ENCODE results near the gene ICAM2.

- TF ChIP-seq, protein P1, sequence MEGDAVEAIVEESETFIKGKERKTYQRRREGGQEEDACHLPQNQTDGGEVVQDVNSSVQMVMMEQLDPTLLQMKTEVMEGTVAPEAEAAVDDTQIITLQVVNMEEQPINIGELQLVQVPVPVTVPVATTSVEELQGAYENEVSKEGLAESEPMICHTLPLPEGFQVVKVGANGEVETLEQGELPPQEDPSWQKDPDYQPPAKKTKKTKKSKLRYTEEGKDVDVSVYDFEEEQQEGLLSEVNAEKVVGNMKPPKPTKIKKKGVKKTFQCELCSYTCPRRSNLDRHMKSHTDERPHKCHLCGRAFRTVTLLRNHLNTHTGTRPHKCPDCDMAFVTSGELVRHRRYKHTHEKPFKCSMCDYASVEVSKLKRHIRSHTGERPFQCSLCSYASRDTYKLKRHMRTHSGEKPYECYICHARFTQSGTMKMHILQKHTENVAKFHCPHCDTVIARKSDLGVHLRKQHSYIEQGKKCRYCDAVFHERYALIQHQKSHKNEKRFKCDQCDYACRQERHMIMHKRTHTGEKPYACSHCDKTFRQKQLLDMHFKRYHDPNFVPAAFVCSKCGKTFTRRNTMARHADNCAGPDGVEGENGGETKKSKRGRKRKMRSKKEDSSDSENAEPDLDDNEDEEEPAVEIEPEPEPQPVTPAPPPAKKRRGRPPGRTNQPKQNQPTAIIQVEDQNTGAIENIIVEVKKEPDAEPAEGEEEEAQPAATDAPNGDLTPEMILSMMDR (IDR thresholded peaks at IDR 0.05): no peak
- TF ChIP-seq POLR2A (IDR thresholded peaks at IDR 0.05): no peak
Observed at GRCh38 chr17:64058621-64059020, 38.2 kb upstream of the ICAM2 start.

Measured in Peyer's patch (tissue), 4 donors.